NCI-H2171 treated with DMSO at 0.1 percent for 48 hours (cell line): ENCODE data around the gene DESI1.
"Not testable (repeated sequence)": the region's sequence is repeated elsewhere in the genome, so short reads cannot be mapped to it uniquely, and the experiment has no call there.

ENCODE experiments used
- DNase-seq: peaks from one replicate; lab custom pipeline; 2025; lab: John Stamatoyannopoulos, UW

The DESI1 gene

DNA sequence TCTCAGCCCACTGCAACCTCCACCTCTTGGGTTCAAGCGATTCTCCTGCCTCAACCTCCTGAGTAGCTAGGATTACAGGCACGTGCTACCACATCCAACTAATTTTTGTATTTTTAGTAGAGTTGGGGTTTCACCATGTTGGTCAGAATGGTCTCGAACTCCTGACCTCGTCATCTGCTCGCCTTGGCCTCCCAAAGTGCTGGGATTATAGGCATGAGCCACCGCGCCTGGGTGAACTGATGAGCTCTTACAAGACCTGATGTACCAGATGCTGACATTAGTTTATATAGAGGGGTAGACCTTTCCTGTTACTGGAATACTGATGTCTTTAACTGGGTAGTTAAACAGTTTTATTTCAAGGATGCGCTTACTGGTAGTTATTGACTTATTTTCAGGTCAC lies 13.8 kb upstream of the DESI1 start:
- not testable (repeated sequence) for DNase-seq

DNA sequence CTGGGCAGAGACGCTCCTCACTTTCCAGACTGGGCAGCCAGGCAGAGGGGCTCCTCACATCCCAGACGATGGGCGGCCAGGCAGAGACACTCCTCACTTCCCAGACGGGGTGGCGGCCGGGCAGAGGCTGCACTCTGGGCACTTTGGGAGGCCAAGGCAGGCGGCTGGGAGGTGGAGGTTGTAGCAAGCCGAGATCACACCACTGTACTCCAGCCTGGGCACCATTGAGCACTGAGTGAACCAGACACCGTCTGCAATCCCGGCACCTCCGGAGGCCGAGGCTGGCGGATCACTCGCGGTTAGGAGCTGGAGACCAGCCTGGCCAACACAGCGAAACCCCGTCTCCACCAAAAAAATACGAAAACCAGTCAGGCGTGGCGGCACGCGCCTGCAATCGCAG lies 10.8 kb upstream of the DESI1 start:
- DNase-seq = not testable (repeated sequence)

DNA sequence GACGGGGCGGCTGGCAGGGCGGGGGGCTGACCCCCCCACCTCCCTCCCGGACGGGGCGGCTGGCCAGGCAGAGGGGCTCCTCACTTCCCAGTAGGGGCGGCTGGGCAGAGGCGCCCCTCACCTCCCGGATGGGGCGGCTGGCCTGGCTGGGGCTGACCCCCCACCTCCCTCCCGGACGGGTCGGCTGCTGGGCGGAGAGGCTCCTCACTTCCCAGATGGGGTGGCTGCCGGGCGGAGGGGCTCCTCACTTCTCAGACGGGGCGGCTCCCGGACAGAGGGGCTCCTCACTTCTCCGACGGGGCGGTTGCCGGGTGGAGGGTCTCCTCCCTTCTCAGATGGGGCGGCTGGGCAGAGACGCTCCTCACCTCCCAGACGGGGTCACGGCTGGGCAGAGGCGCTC lies 10.3 kb upstream of the DESI1 start:
- DNase-seq = not testable (repeated sequence)

DNA sequence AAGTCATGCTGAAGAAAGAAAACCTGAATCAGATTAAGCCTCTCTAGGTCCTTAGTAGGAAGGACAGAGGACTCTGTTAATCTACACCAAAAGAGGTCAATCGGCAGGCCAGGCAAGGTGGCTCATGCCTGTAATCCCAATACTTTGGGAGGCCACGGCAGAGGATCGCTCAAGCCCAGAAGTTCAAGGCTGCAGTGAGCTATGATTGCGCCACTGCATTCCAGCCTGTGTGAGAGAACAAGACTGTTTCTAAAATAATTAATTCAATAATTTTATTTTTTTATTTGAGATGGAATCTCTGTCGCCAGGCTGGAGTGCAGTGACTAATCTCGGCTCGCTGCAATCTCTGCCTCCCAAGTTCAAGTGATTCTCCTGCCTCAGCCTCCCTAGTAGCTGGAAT lies 4.7 kb upstream of the DESI1 start:
- DNase-seq = no peak

DNA sequence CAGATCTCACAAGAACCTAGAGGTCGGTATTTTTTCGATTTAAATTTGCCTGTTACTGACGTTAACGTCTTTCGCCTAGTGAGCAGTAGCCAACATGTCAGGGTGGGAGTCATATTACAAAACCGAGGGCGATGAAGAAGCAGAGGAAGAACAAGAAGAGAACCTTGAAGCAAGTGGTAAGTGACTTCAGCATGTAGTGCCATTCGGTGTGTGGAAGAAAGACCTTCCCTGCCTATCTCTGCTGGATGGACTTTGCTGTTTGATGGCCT lies 1.0 kb upstream of the DESI1 start:
- no peak for DNase-seq

DNA sequence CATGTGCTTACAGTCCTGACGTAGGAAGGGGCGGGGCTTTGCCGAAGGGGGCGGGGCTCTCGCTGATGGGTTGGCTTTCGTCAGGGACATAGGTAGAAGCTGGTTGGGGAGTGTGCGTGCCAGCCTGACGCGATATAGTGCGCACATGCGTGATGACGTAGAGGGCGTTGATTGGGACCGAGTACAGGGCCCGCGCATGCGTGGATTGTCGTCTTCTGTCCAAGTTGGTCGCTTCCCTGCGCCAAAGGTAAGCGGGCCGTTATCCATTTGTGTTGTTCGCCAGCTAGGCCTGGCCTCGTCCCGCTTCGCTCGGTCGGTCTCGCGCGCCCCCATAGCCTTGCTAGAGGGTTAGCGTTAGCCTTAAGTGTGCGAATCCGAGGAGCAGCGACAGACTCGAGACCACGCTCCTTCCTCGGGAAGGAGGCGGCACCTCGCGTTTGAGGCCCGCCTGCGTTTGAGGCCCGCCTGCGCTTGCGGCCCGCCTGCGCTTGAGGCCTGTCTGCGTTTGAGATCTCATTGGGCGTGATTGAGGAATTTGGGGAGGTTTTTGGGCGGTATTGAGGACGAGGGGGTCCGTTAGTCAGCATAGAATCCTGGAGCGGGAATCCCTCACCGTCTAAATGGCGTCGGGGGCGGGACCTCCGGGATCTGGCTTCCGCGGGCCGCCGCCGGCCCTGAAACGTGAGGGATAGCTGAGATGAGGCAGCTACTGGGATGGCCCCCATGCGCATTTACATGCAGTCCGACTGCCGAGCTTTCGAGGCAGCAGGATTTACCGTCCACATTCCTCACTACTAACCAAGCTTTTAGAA lies 462 bp upstream of the DESI1 start, which contains the start of gene XRCC6:
Gene XRCC6, plus strand, starts transcription at position 197 of the 812 bp plus-strand sequence. CDS start 710 bp downstream, outside the sequence.
- DNase-seq = peak; percentile 100

DNA sequence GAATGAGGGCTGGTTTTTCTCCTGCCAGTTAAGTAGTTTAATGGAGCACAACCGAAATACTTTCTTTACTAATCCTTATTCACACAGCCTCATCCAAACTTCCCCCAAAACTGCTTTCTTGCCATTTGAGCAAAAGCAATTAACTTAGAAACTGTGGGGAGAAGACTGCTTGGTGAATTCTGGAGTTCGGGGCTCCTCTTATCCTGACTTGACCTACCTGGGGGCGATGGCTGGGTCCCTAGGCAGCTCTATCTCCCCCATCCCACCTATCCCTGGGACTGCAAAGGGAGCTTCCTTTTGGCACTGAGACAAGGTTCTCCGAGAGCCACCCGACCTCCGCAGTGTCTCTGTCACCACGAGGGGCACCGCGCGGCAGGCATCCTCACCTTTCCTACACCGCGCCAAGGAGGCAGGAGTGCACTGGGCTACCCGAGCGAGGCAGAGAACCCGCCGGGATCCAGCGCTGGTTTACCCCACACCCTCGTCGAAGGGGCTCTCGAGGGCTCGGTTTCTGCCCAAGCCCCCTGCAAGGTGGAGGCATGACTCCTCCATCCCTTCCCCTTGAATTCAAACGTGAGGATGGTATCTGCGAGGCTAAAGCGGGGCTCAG lies 759 bp downstream of the DESI1 start:
- DNase-seq = peak; percentile 66

DNA sequence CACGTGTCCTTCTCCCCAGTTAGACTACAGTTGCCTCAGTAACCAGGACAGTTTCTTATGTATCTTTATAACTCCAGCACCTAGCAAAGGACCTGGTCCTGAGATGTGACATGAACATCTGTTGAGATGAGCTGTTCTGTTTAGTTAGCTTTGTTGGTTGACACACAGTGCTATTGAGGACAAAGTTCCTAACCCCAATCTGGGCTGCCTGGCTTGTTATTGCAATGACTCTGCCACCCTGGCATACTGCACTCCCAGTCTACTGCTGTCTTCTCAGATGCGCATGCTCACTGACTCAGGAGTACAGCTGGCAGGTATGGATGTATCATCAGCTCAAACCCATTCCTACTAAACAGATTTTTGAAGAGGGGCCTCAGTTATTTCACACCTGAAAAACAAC lies 7.4 kb downstream of the DESI1 start:
- no peak for DNase-seq

DNA sequence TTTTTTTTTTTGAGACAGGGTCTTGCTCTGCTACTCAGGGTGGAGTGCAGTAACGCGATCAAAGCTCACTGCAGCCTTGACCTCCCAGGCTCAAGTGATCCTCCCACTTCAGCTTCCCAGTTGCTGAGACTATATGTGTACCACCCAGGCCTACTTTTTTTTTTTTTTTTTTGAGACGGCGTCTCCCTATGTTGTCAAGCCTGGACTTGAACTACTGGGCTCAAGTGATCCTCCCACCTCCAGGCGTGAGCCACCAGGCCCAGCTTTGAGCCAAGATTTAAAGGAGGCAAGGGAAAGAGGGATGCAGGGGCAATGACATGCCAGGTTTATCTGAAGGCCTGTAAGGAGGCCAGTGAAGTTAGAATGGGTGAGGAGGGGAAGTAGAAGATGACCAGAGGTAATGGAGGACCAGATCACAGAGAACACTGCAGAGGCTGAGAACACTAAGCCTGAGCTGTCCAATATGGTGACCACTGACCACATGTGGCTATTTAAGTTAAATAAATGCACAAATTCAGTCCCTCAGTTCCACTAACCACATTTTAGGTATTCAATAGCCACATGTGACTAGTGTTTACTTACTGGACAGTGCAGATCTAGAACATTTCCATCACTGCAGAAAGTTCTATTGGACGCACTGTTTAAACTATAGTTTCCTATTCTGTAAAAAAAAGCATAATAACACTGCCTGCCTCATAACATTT lies 8.1 kb downstream of the DESI1 start:
- DNase-seq = no peak

DNA sequence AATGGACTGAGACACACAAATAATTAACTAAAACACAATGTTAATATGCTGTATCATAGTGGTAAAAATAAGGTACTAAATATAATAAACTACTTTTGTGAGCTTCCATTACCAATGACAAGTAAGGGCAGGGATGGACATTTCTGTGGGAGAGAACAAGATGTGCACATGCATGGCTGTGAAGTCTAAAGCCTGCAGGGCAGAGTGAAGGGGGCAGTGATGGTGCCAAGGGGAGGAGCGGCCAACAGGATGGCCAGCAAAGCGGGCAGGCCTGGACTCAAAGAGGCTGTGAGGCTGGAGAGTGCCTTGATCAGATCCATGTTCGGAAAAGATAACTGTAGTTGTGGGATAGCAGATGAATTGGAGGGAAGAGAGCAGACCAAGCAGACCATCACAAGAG lies 12.5 kb downstream of the DESI1 start:
- no peak for DNase-seq

DNA sequence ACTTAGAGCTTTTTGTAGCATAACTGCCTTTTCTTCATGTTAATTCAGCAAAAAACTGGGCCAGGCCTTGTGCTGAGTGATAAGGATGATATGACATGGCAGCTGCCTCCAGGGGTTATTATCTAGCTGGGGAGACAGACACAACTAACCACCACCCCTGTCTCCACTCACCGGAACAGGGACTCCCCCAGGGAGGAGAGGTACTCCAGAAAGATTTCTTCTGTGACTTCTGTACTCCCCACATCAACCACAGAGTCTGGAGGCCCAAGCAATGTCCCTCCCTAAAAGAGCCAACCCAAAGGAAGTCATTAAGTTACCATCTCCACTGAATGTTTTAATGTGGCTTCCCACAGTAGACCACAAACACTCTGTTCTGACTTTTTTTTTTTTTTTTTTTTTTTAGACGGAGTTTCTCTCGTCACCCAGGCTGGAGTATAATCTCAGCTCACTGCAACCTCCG lies 16.9 kb downstream of the DESI1 start:
- DNase-seq = no peak

DNA sequence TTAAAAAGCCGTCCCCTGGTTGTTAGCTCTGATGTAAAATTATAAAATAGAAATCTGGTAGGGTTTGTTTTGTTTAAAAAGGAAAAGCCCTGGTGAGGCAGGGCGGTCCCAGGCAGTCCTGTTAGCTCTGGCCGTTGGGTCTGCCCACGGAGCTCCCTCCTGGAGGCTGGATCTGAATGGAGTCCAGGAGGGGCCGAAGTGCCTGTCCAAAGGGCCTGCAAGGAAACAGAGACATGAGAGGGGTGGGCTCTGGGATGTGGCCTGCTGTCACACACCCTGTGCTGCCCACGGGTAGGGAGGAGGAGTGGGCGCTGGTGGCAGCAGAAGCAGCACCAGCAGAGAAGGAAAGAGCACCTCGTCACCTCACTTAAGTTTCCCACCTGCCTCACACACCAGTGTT lies 19.9 kb downstream of the DESI1 start:
- no peak for DNase-seq

DNA sequence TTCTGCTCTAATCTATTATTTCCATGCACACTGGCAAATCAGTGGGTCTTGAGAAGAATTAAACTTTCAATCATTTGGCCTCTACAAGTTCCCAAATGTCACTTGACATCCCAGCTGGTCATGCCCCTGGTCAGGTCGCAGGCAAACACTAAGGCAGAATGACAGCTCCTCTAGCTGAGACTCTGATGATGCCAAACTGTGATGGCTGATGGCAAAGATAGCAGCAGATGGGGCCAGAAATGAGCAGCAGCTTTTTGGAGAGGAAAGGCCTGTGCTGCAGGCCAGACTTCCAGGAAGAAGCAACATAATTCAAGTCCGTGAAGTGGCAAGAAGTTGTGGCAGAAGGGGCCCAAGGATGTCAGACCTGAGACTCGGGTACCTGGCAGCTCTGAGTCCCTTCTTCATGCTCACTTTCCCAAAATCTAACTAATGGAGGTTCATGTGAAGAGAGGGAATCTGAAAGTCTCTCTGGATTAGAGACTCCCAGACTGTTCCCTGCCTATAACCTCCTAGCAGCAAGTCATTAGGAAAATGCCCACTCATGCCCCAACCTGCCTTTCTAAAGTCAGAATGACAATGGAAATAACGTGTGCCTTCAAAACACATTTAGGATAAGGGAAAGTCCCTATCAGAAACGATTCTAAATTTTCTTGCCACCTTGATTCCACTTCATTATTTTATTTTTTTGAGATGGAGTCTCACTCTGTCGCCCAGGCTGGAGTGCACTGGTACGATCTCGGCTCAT lies 21.8 kb downstream of the DESI1 start:
- DNase-seq = no peak

DNA sequence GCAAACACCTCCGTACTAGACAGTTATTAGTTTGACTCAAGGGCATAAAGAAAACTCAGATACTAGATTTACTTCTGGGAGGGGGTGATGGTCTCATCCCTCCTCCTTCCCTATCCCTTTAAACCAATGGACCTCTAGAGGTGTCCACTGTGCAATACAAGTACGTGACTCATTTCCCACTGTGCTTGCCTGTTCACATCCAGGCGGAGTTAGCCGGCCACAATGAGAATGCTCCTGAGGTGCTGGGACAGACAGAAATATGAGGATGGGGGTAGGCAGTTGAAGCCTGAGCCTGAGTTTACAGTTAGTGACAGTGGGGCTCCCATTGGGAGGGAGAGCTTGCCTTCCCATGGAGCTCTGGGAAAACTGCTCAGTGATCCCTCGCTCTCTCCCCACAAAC lies 22.8 kb downstream of the DESI1 start:
- DNase-seq = no peak

DNA sequence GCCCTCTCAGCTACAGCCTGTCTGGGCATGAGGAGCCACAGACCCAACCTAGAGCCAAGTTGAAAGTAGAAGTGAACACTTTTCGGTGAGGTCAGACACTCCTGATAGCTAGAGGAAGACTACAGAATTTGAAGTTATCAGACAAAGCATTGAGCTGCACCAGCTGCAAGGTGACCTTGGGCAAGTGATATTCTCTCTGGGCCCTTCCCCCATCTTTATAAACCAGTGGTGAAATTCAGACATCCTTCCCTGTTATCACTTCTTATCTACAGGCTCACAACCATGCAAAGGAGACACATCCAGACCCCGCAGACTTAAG lies 23.2 kb downstream of the DESI1 start:
- no peak for DNase-seq

DNA sequence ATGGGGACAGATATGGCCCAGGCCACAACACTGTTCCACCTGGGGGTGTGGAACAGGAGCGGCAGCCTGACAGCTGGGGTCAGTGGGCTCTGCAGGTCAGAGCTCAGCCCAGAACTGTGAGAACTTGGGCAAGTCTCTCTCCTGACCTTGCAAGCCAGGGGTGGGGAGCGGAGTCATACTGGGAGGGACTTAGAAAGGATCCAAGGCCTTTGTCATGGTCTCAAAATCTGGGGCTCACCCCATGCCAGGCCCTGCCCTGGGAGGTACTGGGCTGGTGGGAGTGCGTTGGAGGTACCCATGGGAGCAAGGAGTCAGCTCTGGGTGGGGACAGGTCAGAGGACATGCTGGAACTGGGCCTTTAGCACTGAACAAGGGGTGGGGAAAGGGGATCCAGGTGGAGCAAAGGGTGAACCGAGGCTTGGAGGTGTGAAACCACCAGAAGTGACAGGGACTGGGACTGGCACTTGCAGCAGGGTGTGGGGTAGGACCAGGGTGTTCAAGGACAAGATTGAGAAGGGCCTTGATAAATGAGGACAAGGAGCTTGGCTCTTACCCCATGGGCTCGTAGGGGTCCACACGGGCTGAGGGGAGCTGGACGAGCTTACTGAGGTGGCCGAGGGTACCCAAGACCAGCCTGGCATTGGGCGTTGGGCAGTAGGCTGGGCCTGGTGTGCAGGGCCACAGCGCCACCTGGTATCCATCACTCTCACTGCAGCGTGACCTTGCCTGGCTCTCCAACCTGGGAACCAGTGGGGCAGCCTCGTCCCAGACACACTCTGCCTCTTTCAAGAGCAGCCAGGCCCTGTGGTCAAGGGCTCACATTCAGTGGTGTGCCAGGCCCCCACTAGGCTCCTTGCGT lies 23.8 kb downstream of the DESI1 start:
- DNase-seq = peak; percentile 19

DNA sequence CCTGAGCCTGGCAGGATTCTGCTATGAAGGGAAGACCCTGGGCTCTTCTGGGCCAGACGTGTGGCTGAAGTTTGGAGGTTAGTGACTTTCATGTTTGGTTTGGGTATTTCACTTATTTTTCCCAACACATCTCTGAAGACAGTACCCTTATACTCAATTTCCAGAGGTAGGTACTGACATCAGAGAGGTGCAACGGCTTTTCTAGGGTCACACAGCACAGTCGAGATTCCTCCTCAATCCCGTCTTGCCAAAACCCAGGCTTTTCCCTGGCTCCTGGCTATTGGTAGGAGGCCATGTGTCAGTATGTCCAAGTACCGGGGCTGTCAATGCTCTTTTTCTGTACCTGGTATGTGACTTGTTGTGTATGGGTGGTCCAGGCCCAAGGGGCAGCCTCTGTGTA lies 25.1 kb downstream of the DESI1 start:
- no peak for DNase-seq

DNA sequence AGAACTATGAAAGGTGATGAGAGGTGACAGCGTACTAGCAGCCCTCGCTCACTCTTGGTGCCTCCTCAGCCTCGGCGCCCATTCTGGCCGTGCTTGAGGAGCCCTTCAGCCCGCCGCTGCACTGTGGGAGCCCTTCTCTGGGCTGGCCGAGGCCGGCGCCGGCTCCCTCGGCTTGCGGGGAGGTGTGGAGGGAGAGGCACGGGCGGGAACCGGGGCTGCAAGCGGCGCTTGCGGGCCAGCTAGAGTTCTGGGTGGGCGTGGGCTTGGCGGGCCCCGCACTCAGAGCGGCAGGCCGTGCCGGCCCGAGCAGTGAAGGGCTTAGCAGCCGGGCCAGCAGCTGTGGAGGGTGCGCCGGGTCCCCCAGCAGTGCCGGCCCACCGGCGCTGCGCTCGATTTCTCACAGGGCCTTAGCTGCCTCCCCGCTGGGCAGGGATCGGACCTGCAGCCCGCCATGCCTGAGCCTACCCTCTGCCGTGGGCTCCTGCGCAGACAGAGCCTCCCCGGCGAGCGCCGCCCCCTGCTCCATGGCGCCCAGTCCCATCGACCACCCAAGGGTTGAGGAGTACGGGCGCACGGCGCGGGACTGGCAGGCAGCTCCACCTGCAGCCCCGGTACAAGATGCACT lies 27.4 kb downstream of the DESI1 start:
- not testable (repeated sequence) for DNase-seq

DNA sequence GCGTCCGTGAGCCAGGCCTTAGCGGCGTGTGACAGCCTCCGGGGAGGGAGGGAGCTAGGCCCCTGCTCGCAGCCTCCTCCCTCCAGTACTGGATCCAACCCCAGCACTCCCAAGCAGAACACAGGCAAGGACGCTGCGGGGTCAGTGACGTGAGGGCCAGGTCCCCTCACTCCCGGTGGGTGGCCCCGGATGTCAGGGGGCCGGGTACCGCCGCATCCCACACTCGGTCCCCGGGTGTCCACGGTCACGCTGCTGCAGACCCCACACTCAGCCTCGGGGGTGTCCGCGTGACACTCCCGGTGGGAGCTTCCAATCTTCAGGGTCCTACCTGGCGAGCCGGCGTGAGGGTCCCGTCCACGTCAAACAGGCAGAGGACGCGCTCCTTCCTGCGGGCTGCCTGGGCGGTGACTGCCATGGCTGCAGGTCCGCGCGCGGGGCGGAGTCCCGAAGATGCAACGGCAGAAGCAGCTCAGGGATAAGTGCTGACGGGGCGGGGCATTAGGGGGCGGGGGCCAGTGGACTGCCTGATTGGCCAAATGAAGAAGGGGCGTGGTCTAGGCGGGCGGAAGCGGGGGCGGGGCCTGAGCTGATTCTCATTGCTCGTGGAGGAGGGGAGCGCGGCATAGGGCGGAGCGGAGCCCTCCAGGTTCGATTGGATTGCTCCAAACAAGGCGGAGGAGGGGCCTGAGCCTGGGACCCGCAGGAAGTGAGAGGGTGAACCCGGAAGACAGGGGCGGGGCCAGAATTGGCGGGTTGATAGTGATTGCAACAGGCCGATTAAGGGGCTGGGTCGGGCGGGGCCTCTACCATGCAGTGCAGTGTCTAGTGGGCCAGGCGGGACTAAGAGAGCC lies 31.2 kb downstream of the DESI1 start, which contains the start of gene PMM1:
Gene PMM1, minus strand, starts transcription at position 450 of the 851 bp plus-strand sequence. Its CDS starts 35 bp downstream, at position 415.
- DNase-seq = peak; percentile 100

DNA sequence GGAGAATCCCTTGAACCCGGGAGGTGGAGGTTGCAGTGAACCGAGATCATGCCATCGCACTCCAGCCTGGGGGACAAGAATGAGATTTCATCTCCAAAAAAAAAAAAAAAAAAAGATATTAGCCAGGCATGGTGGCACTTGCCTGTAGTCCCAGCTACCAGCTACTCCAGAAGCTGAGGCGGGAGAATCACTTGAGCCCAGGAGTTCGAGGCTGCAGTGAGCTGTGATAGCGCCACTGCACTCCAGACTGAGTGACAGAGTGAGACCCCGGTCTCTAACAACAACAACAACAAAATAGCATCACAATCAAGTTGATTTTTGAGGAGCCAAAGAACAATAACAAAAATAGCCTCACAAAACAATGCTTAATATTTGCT lies 33.5 kb downstream of the DESI1 start:
- DNase-seq = no peak
